Neutrophil (primary cell): ENCODE measurements around the gene OSMR.

Source experiments
- H3K27ac ChIP-seq: fragments of 200-600 bp; sonication (generic); 2 replicates; pipeline ENCODE4 v1.5.1; 2016; ENCODE audit warnings: mild to moderate bottlenecking, moderate library complexity
- H3K27me3 ChIP-seq: fragments of 200-600 bp; sonication (generic); 2 replicates; pipeline ENCODE4 v1.6.0; 2016; ENCODE audit warnings: mild to moderate bottlenecking
- H3K36me3 ChIP-seq: fragments of 200-600 bp; sonication (generic); 2 replicates; pipeline ENCODE4 v1.5.1; 2017
- H3K4me1 ChIP-seq, 2 experiments: fragments of 200-600 bp in 1 of 2; sonication (generic) in 1 of 2; 1 replicate in 1 of 2; 2 replicates in 1 of 2; pipeline versions ENCODE4 v1.5.1 to v1.6.1; 2013 to 2016; ENCODE audit warnings: low read depth in 1 of 2, low read length in 1 of 2, mild to moderate bottlenecking in 1 of 2, moderate library complexity in 1 of 2; ENCODE audit not compliant: control insufficient read depth in 1 of 2, insufficient read depth in 1 of 2
- H3K4me3 ChIP-seq, 2 experiments: fragments of 200-600 bp in 1 of 2; sonication (generic) in 1 of 2; 1 replicate in 1 of 2; 2 replicates in 1 of 2; pipeline ENCODE4 v1.5.1; 2013 to 2016; ENCODE audit warnings: low read depth in 1 of 2, low read length in 1 of 2, mild to moderate bottlenecking in 1 of 2, moderate library complexity in 1 of 2
- H3K9me3 ChIP-seq: fragments of 200-600 bp; sonication (generic); 2 replicates; pipeline ENCODE4 v1.5.1; 2016
- TF ChIP-seq, protein P1 (sequence below): fragments of 200-600 bp; sonication (generic); IDR thresholded peaks from 2 replicates; pipeline ENCODE4 v1.5.1; 2016; ENCODE audit warnings: antibody characterized with exemption

The OSMR gene

DNA sequence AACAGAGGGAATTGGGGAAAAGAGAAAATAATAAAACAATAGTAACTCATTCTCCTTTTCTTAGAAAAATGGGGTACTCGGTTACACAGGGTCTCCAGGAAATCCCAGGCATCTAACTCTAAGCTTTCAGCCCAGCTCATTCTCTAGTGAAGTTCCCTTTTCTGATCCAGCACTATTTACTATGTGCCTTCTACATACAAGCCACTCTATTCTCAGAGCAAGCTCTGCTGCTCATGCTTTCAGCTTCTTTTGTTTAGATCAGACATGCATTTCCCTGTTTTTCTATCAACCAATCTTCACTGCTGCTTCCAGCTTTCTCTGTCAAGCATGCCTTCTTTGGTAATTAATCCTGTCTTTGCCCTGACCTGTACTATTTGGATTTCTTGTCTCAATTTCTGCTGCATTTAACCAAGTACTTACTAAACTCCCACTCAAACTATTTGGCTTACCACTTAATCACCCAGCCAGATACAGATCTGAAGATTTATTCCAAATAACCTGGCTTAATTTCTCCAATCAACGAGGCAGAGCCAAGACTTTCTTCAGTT is 25.3 kb downstream of the OSMR start:
- H3K4me3 ChIP-seq, result no peak overlapping the region
- H3K27ac ChIP-seq, result no peak overlapping the region
- H3K9me3 ChIP-seq, result no peaks in the 10 kb centered on the region
- H3K36me3 ChIP-seq, result no peaks in the 10 kb centered on the region
- peaks cover 49% of the 10 kb centered on the region for H3K27me3 ChIP-seq
- H3K4me1 ChIP-seq, result no peaks in the 10 kb centered on the region
- TF ChIP-seq, protein P1, sequence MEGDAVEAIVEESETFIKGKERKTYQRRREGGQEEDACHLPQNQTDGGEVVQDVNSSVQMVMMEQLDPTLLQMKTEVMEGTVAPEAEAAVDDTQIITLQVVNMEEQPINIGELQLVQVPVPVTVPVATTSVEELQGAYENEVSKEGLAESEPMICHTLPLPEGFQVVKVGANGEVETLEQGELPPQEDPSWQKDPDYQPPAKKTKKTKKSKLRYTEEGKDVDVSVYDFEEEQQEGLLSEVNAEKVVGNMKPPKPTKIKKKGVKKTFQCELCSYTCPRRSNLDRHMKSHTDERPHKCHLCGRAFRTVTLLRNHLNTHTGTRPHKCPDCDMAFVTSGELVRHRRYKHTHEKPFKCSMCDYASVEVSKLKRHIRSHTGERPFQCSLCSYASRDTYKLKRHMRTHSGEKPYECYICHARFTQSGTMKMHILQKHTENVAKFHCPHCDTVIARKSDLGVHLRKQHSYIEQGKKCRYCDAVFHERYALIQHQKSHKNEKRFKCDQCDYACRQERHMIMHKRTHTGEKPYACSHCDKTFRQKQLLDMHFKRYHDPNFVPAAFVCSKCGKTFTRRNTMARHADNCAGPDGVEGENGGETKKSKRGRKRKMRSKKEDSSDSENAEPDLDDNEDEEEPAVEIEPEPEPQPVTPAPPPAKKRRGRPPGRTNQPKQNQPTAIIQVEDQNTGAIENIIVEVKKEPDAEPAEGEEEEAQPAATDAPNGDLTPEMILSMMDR, result no peak

DNA sequence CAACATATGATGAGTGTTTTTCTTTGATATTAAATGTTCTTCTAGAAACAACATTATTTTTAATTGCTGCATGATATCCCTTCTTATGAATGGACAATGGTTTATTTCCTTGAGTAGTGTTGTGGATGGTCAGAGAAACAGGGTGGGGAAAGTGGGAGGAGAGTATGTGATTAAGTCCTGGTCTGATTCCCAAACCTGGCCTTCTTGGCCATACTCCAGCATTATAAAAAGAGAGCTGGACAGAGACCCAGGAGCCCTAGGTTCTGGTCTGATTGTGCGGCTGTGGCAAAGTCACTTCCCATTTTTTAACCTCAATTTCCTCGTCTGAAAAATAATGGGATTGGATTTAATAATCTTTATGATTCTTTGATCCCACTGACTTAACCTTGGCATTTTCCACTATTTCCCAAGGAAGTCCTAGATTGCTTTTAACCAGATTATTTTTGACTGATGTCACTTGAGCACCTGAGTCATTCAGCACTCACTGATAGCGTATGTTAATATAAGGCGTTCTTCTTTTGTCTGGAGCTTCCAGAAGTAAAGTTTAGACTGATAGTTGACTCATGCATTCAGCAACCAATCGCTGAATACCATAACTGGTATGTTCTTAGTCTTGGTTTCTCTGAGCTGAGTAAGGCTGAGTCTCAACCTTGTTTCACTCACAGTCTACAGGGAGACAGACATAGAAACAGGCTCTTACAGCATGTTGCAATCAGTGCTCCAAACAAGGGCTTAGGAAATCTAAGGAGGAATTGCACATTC is 26.2 kb downstream of the OSMR start:
- Histone ChIP-seq H3K27me3 (peaks cover 55% of the 10 kb centered on the region), H3K4me3 (no peak overlapping the region), H3K36me3 (no peaks in the 10 kb centered on the region), H3K27ac (no peak overlapping the region), H3K4me1 (no peaks in the 10 kb centered on the region), H3K9me3 (no peaks in the 10 kb centered on the region)
- TF ChIP-seq, protein P1, result no peak

DNA sequence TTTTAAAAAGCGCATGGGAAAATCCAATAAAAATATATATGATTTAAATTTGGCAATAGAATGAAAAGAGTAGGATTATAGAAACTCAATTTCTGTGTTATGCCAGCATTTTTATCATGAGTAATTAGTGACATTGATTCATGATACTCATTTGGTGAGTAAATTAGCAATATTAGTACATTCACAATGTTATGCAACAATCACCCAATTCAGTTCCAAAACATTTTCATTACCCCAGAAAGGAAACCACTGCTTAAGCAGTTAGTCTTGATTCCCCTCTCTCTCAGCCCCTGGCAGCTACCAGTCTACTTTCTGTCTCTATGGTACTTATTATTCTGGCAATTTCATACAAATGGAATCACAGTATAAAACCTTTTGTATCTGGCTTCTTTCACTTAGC is 27.0 kb downstream of the OSMR start:
- H3K36me3 ChIP-seq, result no peaks in the 10 kb centered on the region
- no peaks in the 10 kb centered on the region for H3K4me1 ChIP-seq
- H3K27ac ChIP-seq, result no peak overlapping the region
- no peaks in the 10 kb centered on the region for H3K9me3 ChIP-seq
- TF ChIP-seq, protein P1, result no peak
- peaks cover 63% of the 10 kb centered on the region for H3K27me3 ChIP-seq
- H3K4me3 ChIP-seq, result no peak overlapping the region

DNA sequence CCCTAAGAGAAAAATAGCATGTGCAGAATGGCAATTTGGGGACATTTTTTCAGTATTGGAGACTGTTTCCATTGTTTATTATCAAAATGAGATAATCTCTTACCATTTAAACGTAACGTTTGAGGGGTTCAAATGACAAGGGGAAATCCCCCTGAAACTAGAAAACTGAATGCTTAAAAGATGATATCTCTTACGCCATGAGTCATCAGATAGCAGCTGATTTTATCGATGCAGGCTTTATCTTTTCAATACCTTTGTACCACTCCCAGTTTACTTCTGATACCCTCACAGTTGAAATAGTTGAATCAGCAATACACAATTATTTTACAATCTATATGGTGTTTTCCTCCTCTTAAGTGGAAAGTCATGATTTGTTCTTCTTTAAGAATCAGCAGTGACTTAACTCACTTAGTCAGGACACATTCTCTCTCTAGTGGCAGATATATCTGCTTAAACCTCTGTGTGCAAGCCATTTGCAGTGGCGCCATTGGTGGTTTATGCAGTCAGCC is 29.2 kb downstream of the OSMR start:
- peaks cover 72% of the 10 kb centered on the region for H3K27me3 ChIP-seq
- H3K36me3 ChIP-seq, result no peaks in the 10 kb centered on the region
- no peak overlapping the region for H3K4me3 ChIP-seq
- H3K4me1 ChIP-seq, result no peaks in the 10 kb centered on the region
- TF ChIP-seq, protein P1, result no peak
- H3K27ac ChIP-seq, result no peak overlapping the region
- H3K9me3 ChIP-seq, result no peaks in the 10 kb centered on the region

DNA sequence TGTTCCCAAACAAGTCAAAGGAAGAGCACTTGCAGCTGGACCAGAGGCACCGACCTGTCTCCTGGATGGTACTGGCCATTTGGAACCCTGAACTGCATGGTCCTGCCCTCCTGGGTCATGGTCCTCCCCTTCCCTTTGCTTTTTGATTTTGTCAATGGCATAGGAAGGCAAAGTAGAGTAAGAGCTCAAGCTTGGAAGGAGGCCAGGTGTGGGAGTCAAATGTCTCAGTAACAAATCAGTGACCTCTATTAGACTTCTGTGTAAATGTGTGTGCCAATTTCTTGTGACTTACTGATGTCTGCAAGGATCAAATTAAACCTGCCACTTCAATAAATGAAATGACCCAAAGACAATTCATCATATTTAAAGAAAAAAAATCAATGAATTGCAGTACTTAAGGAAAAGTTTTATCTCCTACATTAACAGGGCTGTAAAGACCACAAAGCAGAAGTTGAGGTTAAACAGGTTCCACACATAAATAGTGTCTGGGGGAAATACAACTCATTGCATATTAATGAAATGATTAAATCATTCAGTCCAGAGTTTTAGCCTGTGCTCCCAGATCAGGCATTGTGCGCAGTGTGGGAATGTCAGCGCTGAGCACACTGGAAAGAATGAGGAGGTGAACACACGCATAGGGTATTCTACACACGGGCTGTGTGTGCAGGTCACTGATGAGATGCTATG is 32.7 kb downstream of the OSMR start:
- H3K27me3 ChIP-seq, result peaks cover 46% of the 10 kb centered on the region
- TF ChIP-seq, protein P1, result no peak
- H3K4me1 ChIP-seq, result no peaks in the 10 kb centered on the region
- H3K36me3 ChIP-seq, result no peaks in the 10 kb centered on the region
- no peak overlapping the region for H3K27ac ChIP-seq
- H3K9me3 ChIP-seq, result no peaks in the 10 kb centered on the region
- no peak overlapping the region for H3K4me3 ChIP-seq
